K562 (cell line): ENCODE data around the gene CDH18. TPM values are rescaled to one million over a fixed set of nuclear protein-coding genes. Genes with fewer than 3 reads are reported as not detected.

Source experiments
- ATAC-seq: fragments of 200-7000 bp; cut with Tn5 transposase; 3 replicates; pipeline ENCODE4 v1.9.1; 2020; ENCODE audit warnings: moderate library complexity
- BruUV-seq: library from RNA; stranded (reverse); fragments of 400-500 nt; replicated peaks from 2 replicates; lab custom pipeline; 2021; lab: Mats Ljungman, UMichigan
- CTCF ChIA-PET: fragments of 300-600 bp; formaldehyde crosslinking; extraction: SDS; loops from one replicate; lab custom pipeline; 2021; ENCODE audit warnings: low intra/inter-chr PET ratio; lab: Yijun Ruan, JAX
- POLR2A ChIA-PET: fragments of 300-600, 350-650 bp; sonication (Branson Sonifier 250); formaldehyde crosslinking; extraction: SDS; loops from one replicate; lab custom pipeline; 2021; ENCODE audit warnings: antibody characterized with exemption, inconsistent platforms; lab: Yijun Ruan, JAX
- DNase-seq, 4 experiments: peaks; one replicate each; pipeline versions ENCODE4 v3.0.0 to v3.0.0-alpha.2; 2011 to 2018; ENCODE audit warnings: low spot score in 3 of 4, mixed read lengths in 3 of 4; ENCODE audit errors: extremely low read depth in 1 of 4
- FAIRE-seq: peaks from 2 replicates; lab custom pipeline; 2011; peaks lifted over from hg19 to GRCh38; lab: Jason Lieb, UNC
- H2AFZ ChIP-seq: 2 replicates; pipeline ENCODE4 v1.6.0; 2011; ENCODE audit warnings: low read depth, low read length, control low read depth, inconsistent platforms
- H3K27ac ChIP-seq: fragments of 200-600 bp; 3 replicates; pipeline ENCODE4 v1.8.0; 2011; ENCODE audit warnings: low read depth, mild to moderate bottlenecking, control low read depth, inconsistent platforms, low read length, moderate library complexity, mixed read lengths; ENCODE audit errors: extremely low read depth
- H3K27me3 ChIP-seq, 2 experiments: fragments of 300-600 bp in 1 of 2; 2 replicates in 1 of 2; 3 replicates in 1 of 2; pipeline versions ENCODE4 v1.6.0 to v1.8.0; 2011; ENCODE audit warnings: inconsistent platforms in 2 of 2, low read length in 2 of 2, mild to moderate bottlenecking in 1 of 2, mixed read lengths in 1 of 2, moderate library complexity in 1 of 2; ENCODE audit not compliant: control insufficient read depth in 2 of 2, insufficient read depth in 2 of 2
- H3K36me3 ChIP-seq: fragments of 300-600 bp; 3 replicates; pipeline ENCODE4 v1.8.0; 2011; ENCODE audit warnings: mild to moderate bottlenecking, low read length, inconsistent platforms; ENCODE audit not compliant: control insufficient read depth, insufficient read depth
- H3K4me1 ChIP-seq, 2 experiments: fragments of 200-600 bp in 1 of 2; replicated peaks in 1 of 2; 2 replicates in 1 of 2; 3 replicates in 1 of 2; pipeline versions ENCODE4 v1.5.1 to v1.8.0; 2011; ENCODE audit warnings: inconsistent platforms in 2 of 2, low read length in 2 of 2, mild to moderate bottlenecking in 1 of 2, mixed read lengths in 1 of 2, moderate library complexity in 1 of 2; ENCODE audit not compliant: control insufficient read depth in 2 of 2, insufficient read depth in 2 of 2
- H3K4me2 ChIP-seq: 2 replicates; pipeline ENCODE4 v1.6.1; 2011; ENCODE audit warnings: low read length, control low read depth, inconsistent platforms, mixed read lengths; ENCODE audit not compliant: insufficient read depth
- H3K4me3 ChIP-seq: fragments of 200-600 bp; sonication (generic), shearing (Covaris generic); 2 replicates; pipeline ENCODE4 v1.5.1; 2016; ENCODE audit warnings: control low read depth, inconsistent platforms
- H3K79me2 ChIP-seq: fragments of 200-600 bp; 3 replicates; pipeline ENCODE4 v1.8.0; 2011; ENCODE audit warnings: low read length, inconsistent platforms; ENCODE audit not compliant: control insufficient read depth, insufficient read depth
- H3K9ac ChIP-seq, 2 experiments: 2 replicates each; pipeline versions ENCODE4 v1.6.0 to v1.6.1; 2011; ENCODE audit warnings: low read depth in 2 of 2, low read length in 2 of 2, control low read depth in 1 of 2, inconsistent platforms in 1 of 2, mild to moderate bottlenecking in 1 of 2, mixed read lengths in 1 of 2; ENCODE audit not compliant: insufficient read depth in 1 of 2
- H3K9me1 ChIP-seq: one replicate; pipeline ENCODE4 v1.6.0; 2011; ENCODE audit warnings: inconsistent platforms, mild to moderate bottlenecking, low read length, moderate library complexity; ENCODE audit not compliant: control insufficient read depth, insufficient read depth
- H3K9me3 ChIP-seq: replicated peaks from 2 replicates; pipeline ENCODE4 v1.5.1; 2011; ENCODE audit warnings: low read depth, low read length, inconsistent platforms; ENCODE audit not compliant: control insufficient read depth, insufficient read depth
- H4K20me1 ChIP-seq: replicated peaks from 2 replicates; pipeline ENCODE4 v1.6.1; 2011; ENCODE audit warnings: low read length, inconsistent platforms, mixed read lengths; ENCODE audit not compliant: control insufficient read depth, insufficient read depth
- ERF ChIP-seq: fragments of 450-650 bp; formaldehyde crosslinking; IDR thresholded peaks from 2 replicates; pipeline ENCODE4 v1.4.0; 2020; ENCODE audit warnings: mild to moderate bottlenecking, mixed read lengths
- RBM25 ChIP-seq: fragments of 200-400 bp; formaldehyde crosslinking; IDR thresholded peaks from 2 replicates; pipeline ENCODE4 v1.6.1; 2018; ENCODE audit warnings: low read length, low read depth, moderate library complexity; ENCODE audit not compliant: severe bottlenecking
- ZNF23 ChIP-seq: fragments of 250-450 bp; sonication (Bioruptor Pico); IDR thresholded peaks from 2 replicates; pipeline ENCODE4 v1.4.0; 2020; ENCODE audit warnings: mild to moderate bottlenecking
- WGBS: fragments of 100-300 bp; shearing (Covaris generic); methylation state at CpG from one replicate; pipeline ENCODE4 v1.1.6; 2016; ENCODE audit warnings: low coverage, mixed read lengths; ENCODE audit not compliant: insufficient coverage; ENCODE audit errors: missing lambda C conversion rate; 5-methylcytosine and 5-hydroxymethylcytosine counted together
- in situ Hi-C: fragments of 300-500 bp; cut with MboI; formaldehyde crosslinking; loops from 4 replicates; pipeline ENCODE4 v1.15.0; 2018; ENCODE audit warnings: inconsistent platforms, mixed read lengths
- intact Hi-C: fragments of 100-400 bp; cut with micrococcal nuclease; formaldehyde crosslinking; loops from 2 replicates; pipeline ENCODE4 v1.14.2; 2022
- polyA plus RNA-seq, 8 experiments: library from polyadenylated mRNA; depleted of rRNA in 4 of 8; stranded (reverse) in 5 of 8; unstranded in 3 of 8; fragments of >200 nt; fragmentation: Nextera tagmentation in 2 of 8; fragmentation: Illumina TruSeq in 1 of 8; extraction: Ambion mirVana in 2 of 8; extraction: Trizol in 1 of 8; gene quantifications; 2 replicates each; pipeline versions ENCODE4 v1.2.1 to v1.2.3, GENCODE V29; 2011 to 2014; ENCODE audit warnings: inconsistent platforms in 1 of 8, missing spikeins in 1 of 8
- total RNA-seq, 7 experiments: library from RNA; depleted of rRNA in 6 of 7; stranded (reverse); fragments of >200 nt in 6 of 7; fragmentation: Illumina TruSeq in 2 of 7; extraction: Trizol in 2 of 7; gene quantifications; 2 replicates each; pipeline versions ENCODE4 v1.2.1 to v1.2.3, GENCODE V29; 2011 to 2021; ENCODE audit warnings: low replicate concordance in 1 of 7
- TF ChIP-seq, protein P1 (sequence below): fragments of 450-650 bp; IDR thresholded peaks from 2 replicates; pipeline ENCODE4 v1.6.1; 2016; ENCODE audit warnings: mild to moderate bottlenecking, moderate library complexity
- TF ChIP-seq, protein P2 (sequence below): fragments of 250-450 bp; sonication (Bioruptor Pico); IDR thresholded peaks from 2 replicates; pipeline ENCODE4 v1.4.0; 2020; ENCODE audit warnings: mild to moderate bottlenecking, moderate library complexity
- TF ChIP-seq, protein P3 (sequence below): fragments of 450-650 bp; IDR thresholded peaks from 2 replicates; pipeline ENCODE4 v1.6.1; 2016; ENCODE audit warnings: missing biosample characterization, missing genetic modification characterization

The CDH18 gene
- total and polyA plus RNA-seq, 9 of the 15 experiments (the other 6 are each of a cell fraction or from before 2014, with no cell fraction given): 0.18 to 1.4 (median 0.31) TPM

DNA sequence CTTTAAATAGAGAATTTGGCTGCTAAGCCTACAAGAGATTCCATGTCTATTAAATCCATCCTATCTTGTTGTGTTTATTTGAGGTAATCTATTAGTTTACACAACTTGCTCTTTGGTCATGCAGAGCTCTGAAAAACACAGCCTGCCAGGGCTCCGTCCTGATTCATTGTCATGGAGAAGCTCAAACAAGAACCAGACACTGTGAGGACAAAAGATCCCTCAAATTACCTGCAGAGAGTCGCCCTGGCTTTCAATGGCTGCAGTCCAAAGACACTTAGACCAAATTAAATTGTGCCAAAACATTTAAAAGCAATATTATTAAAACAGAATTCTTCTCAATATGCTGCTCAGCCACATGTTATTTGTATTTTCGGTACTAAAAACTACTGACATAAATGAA, 60.1 kb downstream of the CDH18 start:
- no TSS peak for BruUV-seq
- POLR2A ChIA-PET: no interaction called here

More for the DNA sequence above, 60.1 kb downstream of the CDH18 start:
- DNase-seq (no peak), FAIRE-seq (no peak), ATAC-seq (no peak)
- intact Hi-C loops (no loop called here), in situ Hi-C loops (no loop called here)
- Histone ChIP-seq H3K27ac (no peak overlapping the region), H3K36me3 (no peaks in the 10 kb centered on the region), H4K20me1 (no peaks in the 10 kb centered on the region), H2AFZ (no peak overlapping the region), H3K9ac (no peak overlapping the region), H3K4me2 (no peak overlapping the region), H3K4me3 (no peak overlapping the region), H3K79me2 (no peaks in the 10 kb centered on the region), H3K27me3 (no peaks in the 10 kb centered on the region), H3K9me1 (no peaks in the 10 kb centered on the region), H3K4me1 (no peaks in the 10 kb centered on the region), H3K9me3 (0 out of 2 replicates have a peak, but pooled peaks cover 2% of the 10 kb centered on the region)
- 0% methylated on average over 3 of the region's 3 CpGs for WGBS
- TF ChIP-seq, protein P1, sequence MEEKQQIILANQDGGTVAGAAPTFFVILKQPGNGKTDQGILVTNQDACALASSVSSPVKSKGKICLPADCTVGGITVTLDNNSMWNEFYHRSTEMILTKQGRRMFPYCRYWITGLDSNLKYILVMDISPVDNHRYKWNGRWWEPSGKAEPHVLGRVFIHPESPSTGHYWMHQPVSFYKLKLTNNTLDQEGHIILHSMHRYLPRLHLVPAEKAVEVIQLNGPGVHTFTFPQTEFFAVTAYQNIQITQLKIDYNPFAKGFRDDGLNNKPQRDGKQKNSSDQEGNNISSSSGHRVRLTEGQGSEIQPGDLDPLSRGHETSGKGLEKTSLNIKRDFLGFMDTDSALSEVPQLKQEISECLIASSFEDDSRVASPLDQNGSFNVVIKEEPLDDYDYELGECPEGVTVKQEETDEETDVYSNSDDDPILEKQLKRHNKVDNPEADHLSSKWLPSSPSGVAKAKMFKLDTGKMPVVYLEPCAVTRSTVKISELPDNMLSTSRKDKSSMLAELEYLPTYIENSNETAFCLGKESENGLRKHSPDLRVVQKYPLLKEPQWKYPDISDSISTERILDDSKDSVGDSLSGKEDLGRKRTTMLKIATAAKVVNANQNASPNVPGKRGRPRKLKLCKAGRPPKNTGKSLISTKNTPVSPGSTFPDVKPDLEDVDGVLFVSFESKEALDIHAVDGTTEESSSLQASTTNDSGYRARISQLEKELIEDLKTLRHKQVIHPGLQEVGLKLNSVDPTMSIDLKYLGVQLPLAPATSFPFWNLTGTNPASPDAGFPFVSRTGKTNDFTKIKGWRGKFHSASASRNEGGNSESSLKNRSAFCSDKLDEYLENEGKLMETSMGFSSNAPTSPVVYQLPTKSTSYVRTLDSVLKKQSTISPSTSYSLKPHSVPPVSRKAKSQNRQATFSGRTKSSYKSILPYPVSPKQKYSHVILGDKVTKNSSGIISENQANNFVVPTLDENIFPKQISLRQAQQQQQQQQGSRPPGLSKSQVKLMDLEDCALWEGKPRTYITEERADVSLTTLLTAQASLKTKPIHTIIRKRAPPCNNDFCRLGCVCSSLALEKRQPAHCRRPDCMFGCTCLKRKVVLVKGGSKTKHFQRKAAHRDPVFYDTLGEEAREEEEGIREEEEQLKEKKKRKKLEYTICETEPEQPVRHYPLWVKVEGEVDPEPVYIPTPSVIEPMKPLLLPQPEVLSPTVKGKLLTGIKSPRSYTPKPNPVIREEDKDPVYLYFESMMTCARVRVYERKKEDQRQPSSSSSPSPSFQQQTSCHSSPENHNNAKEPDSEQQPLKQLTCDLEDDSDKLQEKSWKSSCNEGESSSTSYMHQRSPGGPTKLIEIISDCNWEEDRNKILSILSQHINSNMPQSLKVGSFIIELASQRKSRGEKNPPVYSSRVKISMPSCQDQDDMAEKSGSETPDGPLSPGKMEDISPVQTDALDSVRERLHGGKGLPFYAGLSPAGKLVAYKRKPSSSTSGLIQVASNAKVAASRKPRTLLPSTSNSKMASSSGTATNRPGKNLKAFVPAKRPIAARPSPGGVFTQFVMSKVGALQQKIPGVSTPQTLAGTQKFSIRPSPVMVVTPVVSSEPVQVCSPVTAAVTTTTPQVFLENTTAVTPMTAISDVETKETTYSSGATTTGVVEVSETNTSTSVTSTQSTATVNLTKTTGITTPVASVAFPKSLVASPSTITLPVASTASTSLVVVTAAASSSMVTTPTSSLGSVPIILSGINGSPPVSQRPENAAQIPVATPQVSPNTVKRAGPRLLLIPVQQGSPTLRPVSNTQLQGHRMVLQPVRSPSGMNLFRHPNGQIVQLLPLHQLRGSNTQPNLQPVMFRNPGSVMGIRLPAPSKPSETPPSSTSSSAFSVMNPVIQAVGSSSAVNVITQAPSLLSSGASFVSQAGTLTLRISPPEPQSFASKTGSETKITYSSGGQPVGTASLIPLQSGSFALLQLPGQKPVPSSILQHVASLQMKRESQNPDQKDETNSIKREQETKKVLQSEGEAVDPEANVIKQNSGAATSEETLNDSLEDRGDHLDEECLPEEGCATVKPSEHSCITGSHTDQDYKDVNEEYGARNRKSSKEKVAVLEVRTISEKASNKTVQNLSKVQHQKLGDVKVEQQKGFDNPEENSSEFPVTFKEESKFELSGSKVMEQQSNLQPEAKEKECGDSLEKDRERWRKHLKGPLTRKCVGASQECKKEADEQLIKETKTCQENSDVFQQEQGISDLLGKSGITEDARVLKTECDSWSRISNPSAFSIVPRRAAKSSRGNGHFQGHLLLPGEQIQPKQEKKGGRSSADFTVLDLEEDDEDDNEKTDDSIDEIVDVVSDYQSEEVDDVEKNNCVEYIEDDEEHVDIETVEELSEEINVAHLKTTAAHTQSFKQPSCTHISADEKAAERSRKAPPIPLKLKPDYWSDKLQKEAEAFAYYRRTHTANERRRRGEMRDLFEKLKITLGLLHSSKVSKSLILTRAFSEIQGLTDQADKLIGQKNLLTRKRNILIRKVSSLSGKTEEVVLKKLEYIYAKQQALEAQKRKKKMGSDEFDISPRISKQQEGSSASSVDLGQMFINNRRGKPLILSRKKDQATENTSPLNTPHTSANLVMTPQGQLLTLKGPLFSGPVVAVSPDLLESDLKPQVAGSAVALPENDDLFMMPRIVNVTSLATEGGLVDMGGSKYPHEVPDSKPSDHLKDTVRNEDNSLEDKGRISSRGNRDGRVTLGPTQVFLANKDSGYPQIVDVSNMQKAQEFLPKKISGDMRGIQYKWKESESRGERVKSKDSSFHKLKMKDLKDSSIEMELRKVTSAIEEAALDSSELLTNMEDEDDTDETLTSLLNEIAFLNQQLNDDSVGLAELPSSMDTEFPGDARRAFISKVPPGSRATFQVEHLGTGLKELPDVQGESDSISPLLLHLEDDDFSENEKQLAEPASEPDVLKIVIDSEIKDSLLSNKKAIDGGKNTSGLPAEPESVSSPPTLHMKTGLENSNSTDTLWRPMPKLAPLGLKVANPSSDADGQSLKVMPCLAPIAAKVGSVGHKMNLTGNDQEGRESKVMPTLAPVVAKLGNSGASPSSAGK: no peak
- TF ChIP-seq ZNF23 (CRISPR knock-in tag) (no peak), ERF (CRISPR knock-in tag) (no peak), RBM25 (no peak)
- TF ChIP-seq, protein P2, sequence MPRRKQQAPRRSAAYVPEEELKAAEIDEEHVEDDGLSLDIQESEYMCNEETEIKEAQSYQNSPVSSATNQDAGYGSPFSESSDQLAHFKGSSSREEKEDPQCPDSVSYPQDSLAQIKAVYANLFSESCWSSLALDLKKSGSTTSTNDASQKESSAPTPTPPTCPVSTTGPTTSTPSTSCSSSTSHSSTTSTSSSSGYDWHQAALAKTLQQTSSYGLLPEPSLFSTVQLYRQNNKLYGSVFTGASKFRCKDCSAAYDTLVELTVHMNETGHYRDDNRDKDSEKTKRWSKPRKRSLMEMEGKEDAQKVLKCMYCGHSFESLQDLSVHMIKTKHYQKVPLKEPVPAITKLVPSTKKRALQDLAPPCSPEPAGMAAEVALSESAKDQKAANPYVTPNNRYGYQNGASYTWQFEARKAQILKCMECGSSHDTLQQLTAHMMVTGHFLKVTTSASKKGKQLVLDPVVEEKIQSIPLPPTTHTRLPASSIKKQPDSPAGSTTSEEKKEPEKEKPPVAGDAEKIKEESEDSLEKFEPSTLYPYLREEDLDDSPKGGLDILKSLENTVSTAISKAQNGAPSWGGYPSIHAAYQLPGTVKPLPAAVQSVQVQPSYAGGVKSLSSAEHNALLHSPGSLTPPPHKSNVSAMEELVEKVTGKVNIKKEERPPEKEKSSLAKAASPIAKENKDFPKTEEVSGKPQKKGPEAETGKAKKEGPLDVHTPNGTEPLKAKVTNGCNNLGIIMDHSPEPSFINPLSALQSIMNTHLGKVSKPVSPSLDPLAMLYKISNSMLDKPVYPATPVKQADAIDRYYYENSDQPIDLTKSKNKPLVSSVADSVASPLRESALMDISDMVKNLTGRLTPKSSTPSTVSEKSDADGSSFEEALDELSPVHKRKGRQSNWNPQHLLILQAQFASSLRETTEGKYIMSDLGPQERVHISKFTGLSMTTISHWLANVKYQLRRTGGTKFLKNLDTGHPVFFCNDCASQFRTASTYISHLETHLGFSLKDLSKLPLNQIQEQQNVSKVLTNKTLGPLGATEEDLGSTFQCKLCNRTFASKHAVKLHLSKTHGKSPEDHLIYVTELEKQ (CRISPR knock-in tag): no peak
- TF ChIP-seq, protein P3, sequence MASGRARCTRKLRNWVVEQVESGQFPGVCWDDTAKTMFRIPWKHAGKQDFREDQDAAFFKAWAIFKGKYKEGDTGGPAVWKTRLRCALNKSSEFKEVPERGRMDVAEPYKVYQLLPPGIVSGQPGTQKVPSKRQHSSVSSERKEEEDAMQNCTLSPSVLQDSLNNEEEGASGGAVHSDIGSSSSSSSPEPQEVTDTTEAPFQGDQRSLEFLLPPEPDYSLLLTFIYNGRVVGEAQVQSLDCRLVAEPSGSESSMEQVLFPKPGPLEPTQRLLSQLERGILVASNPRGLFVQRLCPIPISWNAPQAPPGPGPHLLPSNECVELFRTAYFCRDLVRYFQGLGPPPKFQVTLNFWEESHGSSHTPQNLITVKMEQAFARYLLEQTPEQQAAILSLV: no peak
- CTCF ChIA-PET: no interaction called here
